K562 (cell line): Measurements from ENCODE around the gene SP140L. TPM values are rescaled to one million over a fixed set of nuclear protein-coding genes. Genes with fewer than 3 reads are reported as not detected.

Source experiments
- CEBPB ChIP-seq: fragments of 450-650 bp; IDR thresholded peaks from 2 replicates; pipeline ENCODE4 v1.6.1; 2016; ENCODE audit warnings: missing genetic modification characterization, missing compliant biosample characterization
- CREB3 ChIP-seq: fragments of 450-650 bp; conservative IDR thresholded peaks from 2 replicates; pipeline ENCODE4 v1.6.1; 2016; ENCODE audit warnings: missing genetic modification characterization, low read depth, mild to moderate bottlenecking, missing compliant biosample characterization, moderate library complexity
- GTF2B ChIP-seq: IDR thresholded peaks from 2 replicates; pipeline ENCODE4 v1.6.1; 2011; ENCODE audit not compliant: insufficient read length; ENCODE audit errors: extremely low read depth
- MTA2 ChIP-seq: fragments of 450-650 bp; IDR thresholded peaks from 2 replicates; pipeline ENCODE4 v1.6.1; 2016; ENCODE audit warnings: low read depth
- MTA3 ChIP-seq: fragments of 450-650 bp; formaldehyde crosslinking; IDR thresholded peaks from 2 replicates; pipeline ENCODE4 v1.6.1; 2017; ENCODE audit warnings: mild to moderate bottlenecking, borderline replicate concordance
- MXD1 ChIP-seq: fragments of 250-450 bp; sonication (Bioruptor Pico); IDR thresholded peaks from 2 replicates; pipeline ENCODE4 v1.8.0; 2021; ENCODE audit warnings: borderline replicate concordance, mild to moderate bottlenecking, moderate library complexity; ENCODE audit not compliant: poor library complexity, severe bottlenecking
- USF1 ChIP-seq: sonication (generic); formaldehyde crosslinking; IDR thresholded peaks from 2 replicates; pipeline ENCODE4 v1.9.0; 2022; ENCODE audit warnings: mild to moderate bottlenecking, missing genetic modification reagents
- ZNF212 ChIP-seq: fragments of 450-650 bp; formaldehyde crosslinking; IDR thresholded peaks from 2 replicates; pipeline ENCODE4 v1.4.0; 2020; ENCODE audit warnings: mild to moderate bottlenecking
- ZNF23 ChIP-seq: fragments of 250-450 bp; sonication (Bioruptor Pico); IDR thresholded peaks from 2 replicates; pipeline ENCODE4 v1.4.0; 2020; ENCODE audit warnings: mild to moderate bottlenecking
- polyA plus RNA-seq, 8 experiments: library from polyadenylated mRNA; depleted of rRNA in 4 of 8; stranded (reverse) in 5 of 8; unstranded in 3 of 8; fragments of >200 nt; fragmentation: Nextera tagmentation in 2 of 8; fragmentation: Illumina TruSeq in 1 of 8; extraction: Ambion mirVana in 2 of 8; extraction: Trizol in 1 of 8; gene quantifications; 2 replicates each; pipeline versions ENCODE4 v1.2.1 to v1.2.3, GENCODE V29; 2011 to 2014; ENCODE audit warnings: inconsistent platforms in 1 of 8, missing spikeins in 1 of 8
- total RNA-seq, 7 experiments: library from RNA; depleted of rRNA in 6 of 7; stranded (reverse); fragments of >200 nt in 6 of 7; fragmentation: Illumina TruSeq in 2 of 7; extraction: Trizol in 2 of 7; gene quantifications; 2 replicates each; pipeline versions ENCODE4 v1.2.1 to v1.2.3, GENCODE V29; 2011 to 2021; ENCODE audit warnings: low replicate concordance in 1 of 7

The SP140L gene
- total and polyA plus RNA-seq, 9 of the 15 experiments (the other 6 are each of a cell fraction or from before 2014, with no cell fraction given), result 4.0 to 15.5 (median 11.3) TPM

GRCh38 chr2:230412846-230413245 is 85.9 kb downstream of the SP140L start (continued):
- no peak for TF ChIP-seq MXD1 (CRISPR knock-in tag)
- no peak for TF ChIP-seq GTF2B
- no peak for TF ChIP-seq USF1 (CRISPR knock-in tag)
- no peak for TF ChIP-seq CEBPB (tag)
- no peak for TF ChIP-seq CREB3
- no peak for TF ChIP-seq ZNF23 (CRISPR knock-in tag)
- TF ChIP-seq MTA3, result no peak
- no peak for TF ChIP-seq MTA2
- TF ChIP-seq ZNF212 (CRISPR knock-in tag), result no peak
- TF ChIP-seq, all 486 proteins: peak for 7
